Astrocyte (in vitro differentiated cells and primary cell): ENCODE results near the gene MSLN. TPM values are rescaled to one million over a fixed set of nuclear protein-coding genes. Genes with fewer than 3 reads are reported as not detected.
A peak's percentile ranks its signal among the peaks of the same experiment; 100 is the strongest.

ENCODE experiments used
- DNase-seq: peaks from one replicate; pipeline ENCODE4 v3.0.0-alpha.2; 2010; ENCODE audit warnings: low read depth
- FAIRE-seq: peaks from 2 replicates; lab custom pipeline; 2011; peaks lifted over from hg19 to GRCh38; lab: Jason Lieb, UNC
- H2AFZ ChIP-seq: 2 replicates; pipeline ENCODE4 v1.6.0; 2012; ENCODE audit warnings: low read depth, low read length, inconsistent platforms
- H3K27ac ChIP-seq: 2 replicates; pipeline ENCODE4 v1.5.1; 2011; ENCODE audit warnings: low read depth, low read length, inconsistent platforms
- H3K27me3 ChIP-seq: 2 replicates; pipeline ENCODE4 v1.6.0; 2011; ENCODE audit warnings: low read length, inconsistent platforms; ENCODE audit not compliant: insufficient read depth
- H3K36me3 ChIP-seq: 2 replicates; pipeline ENCODE4 v1.5.1; 2011; ENCODE audit warnings: low read length, inconsistent platforms; ENCODE audit not compliant: insufficient read depth
- H3K4me1 ChIP-seq: 2 replicates; pipeline ENCODE4 v1.5.1; 2011; ENCODE audit warnings: low read length, inconsistent platforms; ENCODE audit not compliant: insufficient read depth
- H3K4me2 ChIP-seq: 2 replicates; pipeline ENCODE4 v1.6.0; 2012; ENCODE audit warnings: low read length, inconsistent platforms
- H3K4me3 ChIP-seq: 2 replicates; pipeline ENCODE4 v1.5.1; 2011; ENCODE audit warnings: low read depth, mild to moderate bottlenecking, low read length, inconsistent platforms; ENCODE audit not compliant: insufficient read depth
- H3K79me2 ChIP-seq: 2 replicates; pipeline ENCODE4 v1.6.0; 2012; ENCODE audit warnings: mild to moderate bottlenecking, low read length, inconsistent platforms; ENCODE audit not compliant: insufficient read depth
- H3K9ac ChIP-seq: 2 replicates; pipeline ENCODE4 v1.6.0; 2012; ENCODE audit warnings: mild to moderate bottlenecking, low read length, inconsistent platforms
- H3K9me3 ChIP-seq: 2 replicates; pipeline ENCODE4 v1.5.1; 2012; ENCODE audit warnings: low read depth, mild to moderate bottlenecking, low read length, inconsistent platforms; ENCODE audit not compliant: insufficient read depth
- H4K20me1 ChIP-seq: 2 replicates; pipeline ENCODE4 v1.6.0; 2012; ENCODE audit warnings: low read length, inconsistent platforms; ENCODE audit not compliant: insufficient read depth
- H3K27ac Mint-ChIP-seq: one replicate; pipeline ENCODE4 v1.8.0; 2021; ENCODE audit warnings: mild to moderate bottlenecking, mixed read lengths; ENCODE audit not compliant: unreplicated experiment
- H3K27me3 Mint-ChIP-seq: one replicate; pipeline ENCODE4 v1.8.0; 2021; ENCODE audit warnings: low read depth, mixed read lengths; ENCODE audit not compliant: unreplicated experiment
- H3K36me3 Mint-ChIP-seq: one replicate; pipeline ENCODE4 v1.8.0; 2021; ENCODE audit warnings: low read depth, mixed read lengths; ENCODE audit not compliant: unreplicated experiment
- H3K4me1 Mint-ChIP-seq: one replicate; pipeline ENCODE4 v1.8.0; 2021; ENCODE audit warnings: low read depth, mixed read lengths; ENCODE audit not compliant: unreplicated experiment
- H3K4me3 Mint-ChIP-seq: one replicate; pipeline ENCODE4 v1.8.0; 2021; ENCODE audit warnings: mild to moderate bottlenecking, moderate library complexity, mixed read lengths; ENCODE audit not compliant: unreplicated experiment
- H3K9me3 Mint-ChIP-seq: one replicate; pipeline ENCODE4 v1.8.0; 2021; ENCODE audit warnings: mild to moderate bottlenecking, mixed read lengths; ENCODE audit not compliant: unreplicated experiment
- EZH2 ChIP-seq: IDR thresholded peaks from 2 replicates; pipeline ENCODE4 v1.6.1; 2012; ENCODE audit warnings: mild to moderate bottlenecking, low read length, inconsistent platforms; ENCODE audit not compliant: insufficient read depth
- total RNA-seq: library from RNA; stranded (reverse); gene quantifications from 2 replicates; pipeline ENCODE4 v1.2.1, GENCODE V29; 2021
- TF ChIP-seq, protein P1 (sequence below): IDR thresholded peaks from 2 replicates; pipeline ENCODE4 v1.5.1; 2011; ENCODE audit warnings: low read depth, mild to moderate bottlenecking, inconsistent platforms, low read length, moderate library complexity; ENCODE audit not compliant: insufficient read depth

The MSLN gene
- total RNA-seq, 1 donor from 2014 or later, result not detected

DNA sequence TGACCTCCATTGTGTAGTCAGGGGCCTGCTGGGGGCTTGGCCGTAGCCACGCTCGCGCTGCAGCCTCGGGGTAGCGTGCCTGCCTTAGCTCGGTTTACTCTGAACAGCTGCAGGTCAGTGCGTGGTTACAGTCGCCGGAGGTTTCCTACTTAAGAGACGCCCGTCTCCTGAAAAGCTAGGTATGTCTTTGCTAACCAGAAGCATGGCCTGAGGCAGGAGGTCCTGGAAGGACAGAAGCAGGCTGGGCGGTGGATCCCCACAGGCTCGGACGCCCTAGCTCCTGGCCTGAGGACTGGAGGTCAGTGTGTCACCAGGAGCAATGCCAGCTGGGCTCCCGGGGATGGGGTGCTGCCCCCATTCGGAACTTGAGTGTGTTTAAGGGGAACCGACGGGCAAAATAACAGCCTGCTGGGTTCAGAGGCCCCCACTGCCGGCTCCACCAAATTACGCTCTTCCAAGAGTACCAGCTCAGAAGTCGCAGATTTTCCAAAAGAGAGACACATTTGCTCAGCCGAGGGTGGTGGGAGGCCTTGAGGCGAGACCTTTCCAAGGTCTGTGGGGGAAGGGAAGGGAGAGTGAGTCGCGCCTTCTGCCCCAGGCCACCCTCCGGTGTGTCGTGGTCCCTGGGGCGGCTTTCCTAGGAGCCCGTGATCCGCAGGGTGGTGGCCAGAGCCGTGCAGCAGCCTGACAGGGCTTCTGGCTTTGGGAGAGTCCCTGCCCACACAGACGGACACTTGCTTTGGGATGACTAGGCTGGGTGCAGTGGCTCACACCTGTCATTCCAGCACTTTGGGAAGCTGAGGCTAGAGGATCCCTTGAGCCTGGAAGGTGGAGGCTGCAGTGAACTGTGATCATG, 43.9 kb downstream of the MSLN start:
- no peak overlapping the region for H3K27ac Mint-ChIP-seq
- peak overlapping the region; percentile 20 for H3K4me3 Mint-ChIP-seq
- H3K9me3 Mint-ChIP-seq, result peaks cover 4% of the 10 kb centered on the region
- peaks cover 4% of the 10 kb centered on the region for H3K4me1 ChIP-seq
- no peak overlapping the region for H3K9ac ChIP-seq
- no peaks in the 10 kb centered on the region for H3K27me3 Mint-ChIP-seq
- peaks cover 5% of the 10 kb centered on the region for H3K36me3 Mint-ChIP-seq
- peaks cover 17% of the 10 kb centered on the region for H3K27me3 ChIP-seq
- H3K79me2 ChIP-seq, result no peaks in the 10 kb centered on the region
- TF ChIP-seq, protein P1, sequence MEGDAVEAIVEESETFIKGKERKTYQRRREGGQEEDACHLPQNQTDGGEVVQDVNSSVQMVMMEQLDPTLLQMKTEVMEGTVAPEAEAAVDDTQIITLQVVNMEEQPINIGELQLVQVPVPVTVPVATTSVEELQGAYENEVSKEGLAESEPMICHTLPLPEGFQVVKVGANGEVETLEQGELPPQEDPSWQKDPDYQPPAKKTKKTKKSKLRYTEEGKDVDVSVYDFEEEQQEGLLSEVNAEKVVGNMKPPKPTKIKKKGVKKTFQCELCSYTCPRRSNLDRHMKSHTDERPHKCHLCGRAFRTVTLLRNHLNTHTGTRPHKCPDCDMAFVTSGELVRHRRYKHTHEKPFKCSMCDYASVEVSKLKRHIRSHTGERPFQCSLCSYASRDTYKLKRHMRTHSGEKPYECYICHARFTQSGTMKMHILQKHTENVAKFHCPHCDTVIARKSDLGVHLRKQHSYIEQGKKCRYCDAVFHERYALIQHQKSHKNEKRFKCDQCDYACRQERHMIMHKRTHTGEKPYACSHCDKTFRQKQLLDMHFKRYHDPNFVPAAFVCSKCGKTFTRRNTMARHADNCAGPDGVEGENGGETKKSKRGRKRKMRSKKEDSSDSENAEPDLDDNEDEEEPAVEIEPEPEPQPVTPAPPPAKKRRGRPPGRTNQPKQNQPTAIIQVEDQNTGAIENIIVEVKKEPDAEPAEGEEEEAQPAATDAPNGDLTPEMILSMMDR, result no peak
- no peak for TF ChIP-seq EZH2
- H3K4me1 Mint-ChIP-seq, result peaks cover 4% of the 10 kb centered on the region
- DNase-seq (no peak), FAIRE-seq (no peak)
- peaks cover under 1% of the 10 kb centered on the region for H4K20me1 ChIP-seq
- H3K36me3 ChIP-seq, result no peaks in the 10 kb centered on the region
- H2AFZ ChIP-seq, result no peak overlapping the region
- H3K9me3 ChIP-seq, result no peaks in the 10 kb centered on the region
- H3K4me3 ChIP-seq, result no peak overlapping the region
- H3K4me2 ChIP-seq, result no peak overlapping the region
- H3K27ac ChIP-seq, result no peak overlapping the region

DNA sequence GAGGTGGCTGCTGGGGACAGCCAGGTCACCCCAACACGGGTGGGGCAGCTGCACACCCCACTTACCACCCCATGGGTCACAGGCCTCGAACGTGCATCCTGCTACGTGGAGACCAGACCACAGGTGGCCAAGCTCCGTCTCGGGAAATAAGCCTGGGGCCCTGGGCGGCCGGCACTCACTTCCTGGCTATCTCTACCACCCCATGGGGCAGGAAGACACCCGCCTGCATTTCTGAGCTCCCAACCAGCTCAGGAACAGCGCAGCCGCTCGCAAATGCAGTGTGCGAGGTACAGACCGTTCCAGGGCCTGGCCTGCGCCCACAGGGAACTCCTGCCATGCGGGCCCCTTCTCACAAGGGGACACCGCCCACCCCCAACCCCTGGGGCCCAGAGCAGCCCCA, 44.9 kb downstream of the MSLN start:
- Mint-ChIP-seq H3K4me3 (no peak overlapping the region), H3K27me3 (no peaks in the 10 kb centered on the region), H3K36me3 (peaks cover 8% of the 10 kb centered on the region), H3K4me1 (peaks cover 4% of the 10 kb centered on the region), H3K9me3 (peaks cover 4% of the 10 kb centered on the region), H3K27ac (no peak overlapping the region)
- Histone ChIP-seq H3K27ac (no peak overlapping the region), H2AFZ (no peak overlapping the region), H4K20me1 (no peaks in the 10 kb centered on the region), H3K36me3 (no peaks in the 10 kb centered on the region), H3K9me3 (no peaks in the 10 kb centered on the region), H3K4me3 (no peak overlapping the region), H3K4me2 (no peak overlapping the region), H3K27me3 (peaks cover 10% of the 10 kb centered on the region), H3K79me2 (no peaks in the 10 kb centered on the region), H3K4me1 (peaks cover 4% of the 10 kb centered on the region), H3K9ac (no peak overlapping the region)
- DNase-seq (no peak), FAIRE-seq (no peak)
- TF ChIP-seq EZH2, result no peak
- TF ChIP-seq, protein P1, result no peak
